ENCODE data around the gene TUBGCP3. TPM values are rescaled to one million over a fixed set of nuclear protein-coding genes. Genes with fewer than 3 reads are reported as not detected.

TUBGCP3 gene
- total RNA-seq, 1 donor from 2014 or later: 31.8 TPM

GRCh38 chr13:112587212-112587763 is 665 bp downstream of the TUBGCP3 start:
- peak overlapping the region; percentile 97 for H3K4me3 Mint-ChIP-seq (ENCODE audit: low read depth)
- TF ChIP-seq CTCF (IDR thresholded peaks at IDR 0.05; ENCODE audit: unreplicated experiment): peak; percentile 24
- H3K4me1 Mint-ChIP-seq (ENCODE audit: low read depth): peaks cover 11% of the 10 kb centered on the region
- peak overlapping the region; percentile 98 for H3K27ac Mint-ChIP-seq
- H3K27me3 Mint-ChIP-seq: no peaks in the 10 kb centered on the region
- H3K36me3 Mint-ChIP-seq (ENCODE audit: insufficient read depth): peaks cover 3% of the 10 kb centered on the region
- no peaks in the 10 kb centered on the region for H3K9me3 Mint-ChIP-seq (ENCODE audit: low read depth)
- peak; percentile 62 for DNase-seq (ENCODE audit: low spot score, unreplicated experiment)

GRCh38 chr13:112586334-112586960 is 1.5 kb downstream of the TUBGCP3 start:
- peak overlapping the region; percentile 98 for H3K27ac Mint-ChIP-seq
- TF ChIP-seq CTCF (IDR thresholded peaks at IDR 0.05; ENCODE audit: unreplicated experiment): no peak
- DNase-seq (ENCODE audit: low spot score, unreplicated experiment): no peak

DNA sequence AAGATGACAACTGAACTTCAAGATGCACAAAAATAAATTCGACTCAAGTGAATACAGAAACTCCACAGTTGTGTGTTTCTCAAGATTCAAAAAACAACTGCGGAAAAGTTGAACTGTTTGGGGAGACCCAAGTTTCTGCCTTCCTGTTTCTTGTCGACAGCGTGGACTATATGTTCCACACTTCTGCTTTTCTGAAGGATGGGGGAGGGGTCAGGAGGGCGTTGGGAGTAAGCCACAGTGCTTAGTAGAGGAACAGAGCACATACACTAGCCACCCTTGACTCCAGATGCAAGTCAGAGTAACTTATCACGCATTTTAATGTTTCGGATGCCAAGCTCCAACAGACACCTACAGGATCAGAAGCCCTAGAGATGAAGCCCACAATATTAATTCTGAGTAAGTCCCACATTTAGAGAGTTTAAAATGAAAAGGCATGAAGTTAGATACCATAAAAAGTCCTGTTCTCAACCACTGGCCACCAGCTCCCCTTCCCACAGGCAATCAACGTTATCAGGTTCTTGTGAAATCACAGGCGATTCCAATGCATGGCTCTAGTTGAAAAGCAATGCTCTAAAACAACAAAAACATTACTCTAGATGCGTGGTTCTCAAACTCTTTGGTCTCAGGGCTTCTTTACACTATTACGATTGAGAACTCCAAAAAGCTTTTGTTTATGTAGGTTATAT is 4.2 kb downstream of the TUBGCP3 start:
- no peak for DNase-seq (ENCODE audit: low spot score, unreplicated experiment)
- Mint-ChIP-seq H3K4me3 (ENCODE audit: low read depth) (no peak overlapping the region), H3K27ac (no peak overlapping the region), H3K36me3 (ENCODE audit: insufficient read depth) (peaks cover 11% of the 10 kb centered on the region), H3K27me3 (no peaks in the 10 kb centered on the region), H3K9me3 (ENCODE audit: low read depth) (peaks cover 3% of the 10 kb centered on the region), H3K4me1 (ENCODE audit: low read depth) (peaks cover 13% of the 10 kb centered on the region)
- TF ChIP-seq CTCF (IDR thresholded peaks at IDR 0.05; ENCODE audit: unreplicated experiment): no peak

More at GRCh38 chr13:112586334-112586960, 1.5 kb downstream of the TUBGCP3 start:
- Mint-ChIP-seq H3K4me1 (ENCODE audit: low read depth) (peaks cover 13% of the 10 kb centered on the region), H3K27me3 (no peaks in the 10 kb centered on the region), H3K4me3 (ENCODE audit: low read depth) (peak overlapping the region; percentile 97), H3K36me3 (ENCODE audit: insufficient read depth) (peaks cover 6% of the 10 kb centered on the region), H3K9me3 (ENCODE audit: low read depth) (no peaks in the 10 kb centered on the region)

GRCh38 chr13:112582263-112582662 is 5.7 kb downstream of the TUBGCP3 start:
- no peak overlapping the region for H3K4me3 Mint-ChIP-seq (ENCODE audit: low read depth)
- peaks cover 11% of the 10 kb centered on the region for H3K4me1 Mint-ChIP-seq (ENCODE audit: low read depth)
- H3K36me3 Mint-ChIP-seq (ENCODE audit: insufficient read depth): peaks cover 15% of the 10 kb centered on the region
- H3K27me3 Mint-ChIP-seq: no peaks in the 10 kb centered on the region
- H3K9me3 Mint-ChIP-seq (ENCODE audit: low read depth): peaks cover 7% of the 10 kb centered on the region
- no peak for DNase-seq (ENCODE audit: low spot score, unreplicated experiment)
- no peak overlapping the region for H3K27ac Mint-ChIP-seq
- no peak for TF ChIP-seq CTCF (IDR thresholded peaks at IDR 0.05; ENCODE audit: unreplicated experiment)

DNA sequence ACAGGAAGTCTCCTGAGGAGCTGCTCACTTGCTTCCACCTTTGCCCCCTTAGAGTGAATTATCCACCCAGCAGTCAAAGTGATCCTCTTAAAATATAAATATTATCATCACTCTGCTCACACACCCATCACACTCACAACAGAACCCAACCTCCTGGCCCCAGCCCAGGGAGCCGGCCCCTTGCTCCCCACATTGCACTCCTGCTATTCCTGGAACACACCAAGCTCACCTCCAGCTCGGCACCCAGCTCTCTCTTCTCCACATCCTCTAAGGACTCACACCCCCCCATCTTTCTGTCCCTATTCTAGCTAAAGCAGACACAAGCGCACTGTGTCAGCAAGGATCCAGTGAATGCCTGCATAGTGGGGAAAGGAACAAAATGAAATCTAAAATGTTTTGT is 7.0 kb downstream of the TUBGCP3 start:
- no peak for DNase-seq (ENCODE audit: low spot score, unreplicated experiment)
- H3K9me3 Mint-ChIP-seq (ENCODE audit: low read depth): peaks cover 15% of the 10 kb centered on the region
- TF ChIP-seq CTCF (IDR thresholded peaks at IDR 0.05; ENCODE audit: unreplicated experiment): no peak
- no peak overlapping the region for H3K4me3 Mint-ChIP-seq (ENCODE audit: low read depth)
- H3K36me3 Mint-ChIP-seq (ENCODE audit: insufficient read depth): peaks cover 20% of the 10 kb centered on the region
- no peak overlapping the region for H3K27ac Mint-ChIP-seq
- peaks cover 4% of the 10 kb centered on the region for H3K4me1 Mint-ChIP-seq (ENCODE audit: low read depth)
- H3K27me3 Mint-ChIP-seq: no peaks in the 10 kb centered on the region

All from progenitor cell of endocrine pancreas (in vitro differentiated cells).